CD4-positive, alpha-beta T cell treated with Interleukin-6 for 4 hours (primary cell): ENCODE data around the gene SLC66A1.

Experiments used
- DNase-seq: peaks from one replicate; pipeline ENCODE4 v3.0.0-alpha.2; 2020; ENCODE audit warnings: mixed read lengths

The SLC66A1 gene

GRCh38 chr1:19325958-19326747 is 14.0 kb downstream of the SLC66A1 start:
- no peak for DNase-seq

DNA sequence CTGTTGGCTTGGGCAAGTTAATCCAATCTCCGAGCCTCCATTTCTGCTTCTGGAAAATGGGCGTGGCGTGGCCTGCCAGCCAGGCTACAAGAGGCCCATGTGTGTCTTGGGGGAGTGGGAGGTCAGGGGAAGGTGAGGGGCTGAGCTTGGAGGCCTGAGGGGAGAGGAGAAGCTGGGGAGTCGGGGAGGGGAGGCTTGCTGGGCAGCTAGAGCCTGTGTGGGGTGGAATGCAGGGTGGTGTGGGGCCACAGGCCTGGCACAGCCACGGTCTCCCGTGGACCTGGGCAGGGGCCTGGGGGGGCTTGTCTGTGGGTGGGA is 14.6 kb downstream of the SLC66A1 start:
- DNase-seq, result no peak

DNA sequence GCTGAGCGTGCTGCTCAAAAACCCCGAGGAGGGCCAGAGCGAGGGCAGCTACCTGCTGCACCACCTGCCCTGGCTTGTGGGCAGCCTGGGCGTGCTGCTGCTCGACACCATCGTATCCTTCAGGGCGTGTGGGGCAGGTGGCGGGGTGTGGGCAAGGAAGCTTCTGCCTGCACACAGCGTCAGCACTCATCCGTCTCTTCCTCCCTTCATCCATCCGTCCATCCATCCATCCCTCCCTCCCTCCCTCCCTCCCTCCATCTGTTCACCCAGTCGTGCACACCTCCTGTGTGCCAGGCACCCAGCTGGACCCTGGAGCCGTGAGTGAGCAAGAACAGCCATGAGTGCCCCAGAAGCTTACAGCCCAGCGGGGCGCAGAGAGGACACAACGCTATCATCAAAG is 15.2 kb downstream of the SLC66A1 start:
- DNase-seq, result no peak

GRCh38 chr1:19327736-19328135 is 15.6 kb downstream of the SLC66A1 start:
- no peak for DNase-seq

- DNase-seq, result no peak
These were observed 16.4 kb downstream of the SLC66A1 start for GRCh38 chr1:19328486-19328885.

- no peak for DNase-seq
These were observed 17.1 kb downstream of the SLC66A1 start for GRCh38 chr1:19329188-19329587.

GRCh38 chr1:19329611-19330010 is 17.5 kb downstream of the SLC66A1 start:
- no peak for DNase-seq

DNA sequence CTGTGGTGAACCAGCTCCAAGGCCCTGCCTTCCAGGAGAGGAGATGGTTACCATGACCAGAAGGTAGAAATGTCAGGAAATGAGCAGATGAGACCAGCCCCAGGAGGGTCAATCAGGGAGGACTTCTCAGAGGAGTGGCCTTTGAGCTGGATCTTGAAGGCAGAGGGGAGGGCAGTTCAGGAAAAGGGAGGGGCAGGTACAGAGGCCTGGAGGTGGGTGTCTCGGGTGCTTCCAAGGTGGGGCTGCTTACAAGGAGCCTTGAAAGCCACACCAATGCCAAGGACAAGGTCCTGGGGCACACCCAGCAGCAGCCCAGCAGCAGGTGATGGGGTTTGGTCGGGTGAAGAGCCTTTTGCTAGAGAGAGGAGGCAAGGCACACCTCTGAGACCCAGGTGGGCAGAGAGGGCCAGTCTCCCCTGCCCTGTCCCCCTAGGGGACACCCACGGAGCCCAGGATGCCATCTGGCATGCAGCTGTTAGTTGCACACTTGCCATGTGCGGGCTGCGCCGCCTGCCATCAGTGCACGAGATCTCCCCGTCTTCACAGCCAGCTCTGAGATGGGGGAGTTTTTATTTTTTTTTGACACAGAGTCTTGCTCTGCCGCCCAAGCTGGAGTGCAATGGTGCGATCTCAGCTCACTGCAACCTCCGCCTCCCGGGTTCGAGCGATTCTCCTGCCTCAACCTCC is 18.5 kb downstream of the SLC66A1 start:
- DNase-seq, result no peak

DNA sequence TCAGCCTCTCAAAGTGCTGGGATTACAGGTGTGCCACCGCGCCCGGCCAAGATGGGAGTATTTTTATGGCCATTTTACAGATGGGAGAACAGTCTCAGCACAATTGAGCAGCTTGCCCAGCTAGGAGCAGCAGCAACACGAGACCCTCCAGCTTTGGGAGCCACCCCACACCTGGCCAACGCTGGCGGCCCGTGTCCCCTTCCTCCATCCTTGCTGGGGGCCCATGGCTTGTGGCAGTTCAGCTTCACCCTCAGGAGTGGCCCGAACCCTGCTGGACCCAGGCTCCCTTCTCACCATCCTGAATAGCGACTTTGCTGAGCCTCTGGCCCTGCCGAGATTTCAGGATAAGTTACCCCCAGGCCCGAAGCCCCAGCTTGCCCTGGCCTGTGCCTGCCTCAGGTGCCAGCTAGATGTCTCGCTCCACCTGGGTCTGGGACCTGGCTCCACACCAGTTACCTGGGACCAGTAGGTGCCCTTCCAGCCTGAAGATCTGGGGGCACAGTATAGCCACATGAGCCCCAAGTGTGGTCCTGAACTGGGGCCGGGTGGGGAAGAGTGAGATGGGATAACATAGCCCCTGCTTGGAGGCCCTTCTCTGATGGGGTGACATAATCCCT is 19.2 kb downstream of the SLC66A1 start:
- no peak for DNase-seq

DNA sequence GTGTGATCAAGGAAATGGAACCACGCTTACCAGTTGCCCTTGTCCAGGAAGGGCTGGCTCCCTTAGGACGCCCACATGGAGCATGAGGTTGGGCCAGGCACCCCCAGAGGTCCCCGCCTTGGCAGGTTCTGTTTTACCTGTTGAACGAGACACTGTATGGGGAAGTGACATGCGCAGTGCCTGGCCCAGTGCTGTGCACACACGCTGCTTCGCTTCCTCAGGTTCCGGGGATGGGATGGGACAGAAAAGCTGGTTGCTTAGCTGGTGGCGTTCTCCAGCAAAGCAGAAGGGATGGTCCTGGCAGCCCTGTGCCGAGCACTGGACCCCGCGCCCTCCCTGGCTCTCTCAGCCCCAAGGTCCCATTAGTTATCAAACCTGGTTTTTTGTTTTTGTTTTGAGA is 20.7 kb downstream of the SLC66A1 start:
- DNase-seq, result no peak

DNA sequence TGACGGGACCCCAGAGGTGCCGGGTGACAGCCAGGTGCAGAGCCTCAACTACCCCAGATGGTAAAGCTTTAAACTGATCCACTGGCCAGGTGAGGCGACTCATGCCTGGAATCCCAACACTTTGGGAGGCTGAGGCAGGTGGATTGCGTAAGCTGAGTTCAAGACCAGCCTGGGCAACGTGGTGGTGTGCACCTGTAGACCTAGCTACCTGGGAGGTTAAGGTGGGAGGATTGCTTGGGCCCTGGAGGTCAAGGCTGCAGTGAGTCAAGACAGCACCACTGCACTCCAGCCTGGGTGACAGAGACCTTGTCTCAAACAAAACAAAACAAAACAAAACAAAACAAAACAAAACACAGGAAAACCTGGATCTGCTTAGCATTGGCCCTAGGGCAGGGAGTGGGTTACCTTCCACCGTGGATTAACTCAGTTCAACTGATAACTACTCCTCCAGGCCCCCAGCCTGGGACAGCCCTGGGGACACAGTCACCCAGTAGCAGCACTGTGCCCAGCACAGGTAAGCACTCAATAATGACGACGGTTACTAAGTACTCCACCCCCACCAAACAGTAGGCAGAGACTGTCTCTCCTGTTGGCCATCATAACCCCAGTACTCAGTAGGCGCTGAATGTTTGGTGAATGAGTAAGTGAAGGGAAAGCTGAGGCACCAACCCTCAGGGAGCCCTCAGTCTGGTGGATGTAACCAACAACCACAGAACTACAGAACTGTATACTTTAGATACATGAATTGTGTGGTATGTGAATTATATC is 21.6 kb downstream of the SLC66A1 start:
- DNase-seq, result no peak

DNA sequence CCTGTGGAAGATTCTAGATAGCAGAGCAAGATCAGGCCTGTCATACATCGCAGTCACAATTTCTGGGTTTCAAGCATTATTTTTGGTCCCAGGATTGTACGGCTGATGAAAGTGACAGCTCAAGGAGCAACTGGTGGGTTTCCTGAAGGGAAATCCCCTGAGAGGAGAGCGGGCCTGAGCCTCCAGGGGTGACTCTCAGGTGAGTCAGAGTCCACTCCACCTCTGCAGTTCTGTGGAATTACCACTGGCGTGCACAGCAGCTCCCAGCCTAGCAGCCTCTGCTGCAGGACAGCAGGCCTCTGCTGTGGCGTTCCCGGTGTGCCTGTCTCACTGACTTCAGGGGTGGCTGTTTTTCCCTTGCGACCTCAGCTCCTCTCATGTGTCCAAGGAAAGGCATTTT is 24.4 kb downstream of the SLC66A1 start:
- DNase-seq, result no peak

DNA sequence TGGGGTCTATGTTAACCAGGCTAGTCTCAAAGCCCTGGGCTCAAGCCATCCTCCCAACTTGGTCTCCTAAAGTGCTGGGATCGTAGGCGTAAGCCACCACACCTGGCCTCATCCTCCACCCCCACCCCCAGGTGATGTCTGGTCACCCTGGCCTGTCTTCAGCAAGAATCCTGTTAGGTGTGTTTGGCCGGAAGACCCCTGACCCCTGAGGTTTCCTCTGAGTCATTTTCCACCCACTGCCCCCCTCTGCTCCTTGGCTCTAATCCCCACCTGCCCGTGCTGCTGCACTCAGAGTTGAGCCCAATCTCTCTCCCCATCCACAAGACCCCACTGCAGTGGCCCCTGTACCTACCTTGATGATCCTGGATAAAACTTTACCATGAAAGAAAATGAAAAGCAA is 25.2 kb downstream of the SLC66A1 start:
- DNase-seq, result no peak

GRCh38 chr1:19338323-19338762 is 26.2 kb downstream of the SLC66A1 start:
- no peak for DNase-seq

- no peak for DNase-seq
These were observed 27.2 kb downstream of the SLC66A1 start for GRCh38 chr1:19339214-19339861.

DNA sequence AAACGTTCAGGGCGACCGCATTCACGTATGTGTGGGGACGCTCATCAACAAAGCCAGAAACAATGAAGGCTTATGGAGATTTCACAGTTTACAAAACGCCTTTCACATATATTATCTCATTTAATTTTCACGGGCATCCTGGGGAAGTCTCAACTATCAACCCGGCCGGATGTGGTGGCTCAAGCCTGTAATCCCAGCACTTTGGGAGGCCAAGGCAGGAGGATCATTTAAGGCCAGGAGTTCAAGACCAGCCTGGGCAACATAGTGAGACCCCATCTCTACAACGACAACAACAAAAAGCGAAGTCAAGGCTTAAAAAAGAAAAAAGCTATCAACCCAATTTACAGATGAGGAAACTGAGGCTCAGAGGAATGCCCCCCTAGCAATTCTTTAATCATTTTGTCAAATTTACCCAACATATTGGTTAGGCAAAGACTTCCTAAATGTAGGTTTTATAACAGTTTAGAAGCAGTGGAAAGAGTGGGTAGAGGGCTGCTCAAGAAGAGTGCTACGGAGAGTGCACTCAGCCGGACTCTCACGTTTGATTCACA is 28.3 kb downstream of the SLC66A1 start:
- DNase-seq, result no peak

GRCh38 chr1:19341201-19342061 is 29.3 kb downstream of the SLC66A1 start:
- peak; percentile 78 for DNase-seq

- no peak for DNase-seq
These were observed 30.1 kb downstream of the SLC66A1 start for GRCh38 chr1:19342062-19342750.

- DNase-seq, result no peak
These were observed 30.9 kb downstream of the SLC66A1 start for GRCh38 chr1:19342894-19343616.
